H9 (cell line): ENCODE data around the gene EPHB2. TPM values are rescaled to one million over a fixed set of nuclear protein-coding genes. Genes with fewer than 3 reads are reported as not detected.
A peak's percentile ranks its signal among the peaks of the same experiment; 100 is the strongest.

Source experiments
- DNase-seq: peaks from one replicate; pipeline ENCODE4 v3.0.0-alpha.2; 2017
- H2AFZ ChIP-seq: one replicate; pipeline ENCODE4 v1.6.1; 2013; ENCODE audit warnings: mild to moderate bottlenecking, low read length, control low read depth, moderate library complexity
- H2AK5ac ChIP-seq: 2 replicates; pipeline ENCODE4 v1.6.1; 2013; ENCODE audit warnings: low read length, control low read depth, mixed read lengths; ENCODE audit not compliant: insufficient read length
- H2BK120ac ChIP-seq: one replicate; pipeline ENCODE4 v1.6.1; 2013; ENCODE audit warnings: low read depth, mild to moderate bottlenecking, low read length, control low read depth, inconsistent platforms; ENCODE audit not compliant: poor library complexity, severe bottlenecking
- H2BK12ac ChIP-seq: 2 replicates; pipeline ENCODE4 v1.6.1; 2013; ENCODE audit warnings: low read length, control low read depth, mixed read lengths, low read depth; ENCODE audit not compliant: insufficient read length
- H2BK15ac ChIP-seq: 2 replicates; pipeline ENCODE4 v1.6.1; 2013; ENCODE audit warnings: low read depth, low read length, control low read depth
- H2BK20ac ChIP-seq: one replicate; pipeline ENCODE4 v1.6.1; 2013; ENCODE audit warnings: low read depth, mild to moderate bottlenecking, low read length, control low read depth, inconsistent platforms; ENCODE audit not compliant: poor library complexity, severe bottlenecking
- H2BK5ac ChIP-seq: 2 replicates; pipeline ENCODE4 v1.6.1; 2013; ENCODE audit warnings: low read length, control low read depth, mixed read lengths; ENCODE audit not compliant: insufficient read length
- H3K14ac ChIP-seq: 2 replicates; pipeline ENCODE4 v1.6.1; 2013; ENCODE audit warnings: low read length, control low read depth; ENCODE audit not compliant: insufficient read depth
- H3K18ac ChIP-seq: 2 replicates; pipeline ENCODE4 v1.6.1; 2013; ENCODE audit warnings: low read depth, mild to moderate bottlenecking, mixed read lengths, low read length, control low read depth; ENCODE audit not compliant: insufficient read length
- H3K23ac ChIP-seq: 2 replicates; pipeline ENCODE4 v1.6.1; 2013; ENCODE audit warnings: low read length, control low read depth, mixed read lengths, low read depth; ENCODE audit not compliant: insufficient read length
- H3K23me2 ChIP-seq: 2 replicates; pipeline ENCODE4 v1.6.1; 2013; ENCODE audit warnings: low read depth, mild to moderate bottlenecking, mixed read lengths, low read length, control low read depth; ENCODE audit not compliant: insufficient read length, poor library complexity, severe bottlenecking
- H3K27ac ChIP-seq: 2 replicates; pipeline ENCODE4 v1.5.1; 2013; ENCODE audit warnings: low read length, control low read depth, mixed read lengths, low read depth; ENCODE audit not compliant: insufficient read length
- H3K27me3 ChIP-seq: 2 replicates; pipeline ENCODE4 v1.6.1; 2013; ENCODE audit warnings: low read length, control low read depth, inconsistent platforms; ENCODE audit not compliant: insufficient read depth
- H3K4ac ChIP-seq: 2 replicates; pipeline ENCODE4 v1.6.1; 2013; ENCODE audit warnings: low read depth, mild to moderate bottlenecking, control low read depth, inconsistent platforms, low read length, moderate library complexity
- H3K4me1 ChIP-seq: 2 replicates; pipeline ENCODE4 v1.6.1; 2013; ENCODE audit warnings: low read length, control low read depth, inconsistent platforms; ENCODE audit not compliant: insufficient read depth
- H3K4me2 ChIP-seq: 2 replicates; pipeline ENCODE4 v1.6.1; 2013; ENCODE audit warnings: low read length, control low read depth, mixed read lengths; ENCODE audit not compliant: insufficient read length, insufficient read depth
- H3K56ac ChIP-seq: 2 replicates; pipeline ENCODE4 v1.6.1; 2013; ENCODE audit warnings: low read depth, mild to moderate bottlenecking, mixed read lengths, low read length, control low read depth; ENCODE audit not compliant: insufficient read length
- H3K79me1 ChIP-seq: 2 replicates; pipeline ENCODE4 v1.6.1; 2013; ENCODE audit warnings: low read depth, mild to moderate bottlenecking, moderate library complexity, low read length, control low read depth, inconsistent platforms; ENCODE audit not compliant: insufficient read depth, poor library complexity, severe bottlenecking
- H3K79me2 ChIP-seq: 2 replicates; pipeline ENCODE4 v1.6.1; 2013; ENCODE audit warnings: low read length, control low read depth, inconsistent platforms; ENCODE audit not compliant: insufficient read depth
- H3K9ac ChIP-seq: 2 replicates; pipeline ENCODE4 v1.6.1; 2013; ENCODE audit warnings: low read length, control low read depth, mixed read lengths; ENCODE audit not compliant: insufficient read length; ENCODE audit errors: extremely low read depth
- H3K9me3 ChIP-seq: one replicate; pipeline ENCODE4 v1.6.1; 2013; ENCODE audit warnings: low read depth, low read length, inconsistent platforms; ENCODE audit not compliant: control insufficient read depth
- H3T11ph ChIP-seq: one replicate; pipeline ENCODE4 v1.6.1; 2013; ENCODE audit warnings: mild to moderate bottlenecking, low read length, control low read depth, inconsistent platforms
- H4K20me1 ChIP-seq: one replicate; pipeline ENCODE4 v1.6.1; 2013; ENCODE audit not compliant: control insufficient read depth, insufficient read length, insufficient read depth
- H4K5ac ChIP-seq: 2 replicates; pipeline ENCODE4 v1.6.1; 2013; ENCODE audit warnings: low read depth, mild to moderate bottlenecking, mixed read lengths, low read length, control low read depth; ENCODE audit not compliant: insufficient read length
- H4K8ac ChIP-seq: replicated peaks from 2 replicates; pipeline ENCODE4 v1.6.1; 2013; ENCODE audit warnings: low read length, control low read depth, mixed read lengths, low read depth; ENCODE audit not compliant: insufficient read length
- H4K91ac ChIP-seq: 2 replicates; pipeline ENCODE4 v1.6.1; 2013; ENCODE audit warnings: low read depth, mild to moderate bottlenecking, moderate library complexity, mixed read lengths, low read length, control low read depth; ENCODE audit not compliant: insufficient read length
- H3K27ac Mint-ChIP-seq, 3 experiments: 2 replicates in 2 of 3; 3 replicates in 1 of 3; pipeline ENCODE4 v1.8.0; 2020 to 2021; ENCODE audit warnings: mixed read lengths in 3 of 3, mild to moderate bottlenecking in 1 of 3, moderate library complexity in 1 of 3
- H3K27me3 Mint-ChIP-seq: 2 replicates; pipeline ENCODE4 v1.8.0; 2021; ENCODE audit warnings: low read depth, mild to moderate bottlenecking, moderate library complexity, mixed read lengths
- H3K36me3 Mint-ChIP-seq, 3 experiments: 2 replicates in 2 of 3; 3 replicates in 1 of 3; pipeline ENCODE4 v1.8.0; 2020 to 2021; ENCODE audit warnings: low read depth in 3 of 3, mixed read lengths in 3 of 3; ENCODE audit not compliant: insufficient read depth in 1 of 3
- H3K4me1 Mint-ChIP-seq, 2 experiments: 2 replicates each; pipeline ENCODE4 v1.8.0; 2020; ENCODE audit warnings: mixed read lengths in 2 of 2
- H3K4me3 Mint-ChIP-seq, 2 experiments: 2 replicates in 1 of 2; 3 replicates in 1 of 2; pipeline ENCODE4 v1.8.0; 2020 to 2021; ENCODE audit warnings: mild to moderate bottlenecking in 2 of 2, mixed read lengths in 2 of 2, moderate library complexity in 1 of 2
- H3K9me3 Mint-ChIP-seq, 2 experiments: 2 replicates in 1 of 2; 3 replicates in 1 of 2; pipeline ENCODE4 v1.8.0; 2020; ENCODE audit warnings: mild to moderate bottlenecking in 2 of 2, mixed read lengths in 2 of 2, moderate library complexity in 1 of 2
- WGBS: extraction: QIAGEN DNeasy Blood & Tissue Kit; methylation state at CpG from one replicate; pipeline ENCODE4 v1.1.7; 2013; ENCODE audit warnings: missing lambda C conversion rate, low lambda C conversion rate, mixed read lengths; ENCODE audit not compliant: insufficient read length; ENCODE audit errors: extremely low coverage; 5-methylcytosine and 5-hydroxymethylcytosine counted together
- total RNA-seq: library from RNA; stranded (reverse); gene quantifications from 2 replicates; pipeline ENCODE4 v1.2.1, GENCODE V29; 2021
- TF ChIP-seq, protein P1 (sequence below): fragments of 200-600 bp; sonication (generic); conservative IDR thresholded peaks from 3 replicates; pipeline ENCODE4 v1.8.0; 2021; ENCODE audit warnings: antibody characterized with exemption, mild to moderate bottlenecking

Gene EPHB2
- total RNA-seq, 1 experiment from 2014 or later, result 9.5 TPM

DNA sequence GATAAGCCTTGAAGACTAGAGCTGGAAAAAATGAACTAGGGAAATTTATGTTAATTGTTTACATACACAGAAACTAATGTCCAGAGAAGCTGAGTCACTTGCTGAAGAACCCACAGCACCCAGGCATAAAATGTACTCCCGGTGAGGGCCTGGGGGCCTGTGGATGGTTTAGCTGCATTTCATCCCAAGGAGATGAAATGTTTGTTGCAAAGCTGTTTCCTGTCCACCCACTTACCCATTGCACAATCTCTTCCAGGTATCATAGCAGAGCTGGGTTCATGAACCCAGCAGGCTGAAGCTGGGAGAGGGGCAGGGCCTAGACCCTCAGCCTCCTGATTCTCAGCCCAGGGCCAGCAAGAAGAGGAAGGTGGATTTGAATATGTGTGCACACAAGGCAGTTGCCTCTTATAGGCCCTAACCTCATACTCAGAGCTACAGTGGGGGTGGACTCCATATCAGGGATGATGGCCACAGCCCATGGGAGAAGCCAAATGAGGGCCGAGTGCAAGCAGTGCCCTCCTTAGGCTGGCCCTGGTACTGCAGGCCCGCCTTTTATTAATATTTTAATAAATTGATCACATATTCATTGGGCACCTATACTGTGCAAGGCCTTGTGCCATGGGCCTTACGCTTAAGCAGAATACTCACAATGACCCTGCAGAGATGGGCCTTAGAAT lies 151.3 kb downstream of the EPHB2 start:
- WGBS, result no CpG with 5 or more reads among the region's 4 CpGs

More for the DNA sequence above, 151.3 kb downstream of the EPHB2 start:
- no peak overlapping the region for H2BK5ac ChIP-seq
- H3K56ac ChIP-seq, result no peak overlapping the region
- H2AFZ ChIP-seq, result no peak overlapping the region
- H3K27ac ChIP-seq, result no peak overlapping the region
- no peaks in the 10 kb centered on the region for H3K9me3 Mint-ChIP-seq
- H3K14ac ChIP-seq, result no peak overlapping the region
- H3K23ac ChIP-seq, result no peak overlapping the region
- DNase-seq, result no peak
- H3K36me3 Mint-ChIP-seq, result peaks cover 0 to 5% (median 0%) of the 10 kb centered on the region in 3 experiments; a peak in 1 of 7 replicates
- H4K91ac ChIP-seq, result no peak overlapping the region
- no peak overlapping the region; a peak in 1 of 7 replicates for H3K27ac Mint-ChIP-seq
- H3K79me1 ChIP-seq, result no peaks in the 10 kb centered on the region
- no peak overlapping the region for H2BK12ac ChIP-seq
- no peak overlapping the region for H3K9ac ChIP-seq
- H3K4me1 ChIP-seq, result no peaks in the 10 kb centered on the region
- peaks cover 0 to 3% of the 10 kb centered on the region in 2 experiments; a peak in 1 of 4 replicates for H3K4me1 Mint-ChIP-seq
- H3K9me3 ChIP-seq, result no peaks in the 10 kb centered on the region
- no peak overlapping the region for H3K4me3 Mint-ChIP-seq
- H4K5ac ChIP-seq, result no peak overlapping the region
- H2AK5ac ChIP-seq, result no peak overlapping the region
- no peak overlapping the region for H3T11ph ChIP-seq
- no peaks in the 10 kb centered on the region for H4K20me1 ChIP-seq
- H3K79me2 ChIP-seq, result no peaks in the 10 kb centered on the region
- H3K18ac ChIP-seq, result no peak overlapping the region
- H3K27me3 Mint-ChIP-seq, result no peaks in the 10 kb centered on the region
- no peak overlapping the region for H2BK20ac ChIP-seq
- no peak overlapping the region for H3K4me2 ChIP-seq
- no peaks in the 10 kb centered on the region for H3K27me3 ChIP-seq
- TF ChIP-seq, protein P1, sequence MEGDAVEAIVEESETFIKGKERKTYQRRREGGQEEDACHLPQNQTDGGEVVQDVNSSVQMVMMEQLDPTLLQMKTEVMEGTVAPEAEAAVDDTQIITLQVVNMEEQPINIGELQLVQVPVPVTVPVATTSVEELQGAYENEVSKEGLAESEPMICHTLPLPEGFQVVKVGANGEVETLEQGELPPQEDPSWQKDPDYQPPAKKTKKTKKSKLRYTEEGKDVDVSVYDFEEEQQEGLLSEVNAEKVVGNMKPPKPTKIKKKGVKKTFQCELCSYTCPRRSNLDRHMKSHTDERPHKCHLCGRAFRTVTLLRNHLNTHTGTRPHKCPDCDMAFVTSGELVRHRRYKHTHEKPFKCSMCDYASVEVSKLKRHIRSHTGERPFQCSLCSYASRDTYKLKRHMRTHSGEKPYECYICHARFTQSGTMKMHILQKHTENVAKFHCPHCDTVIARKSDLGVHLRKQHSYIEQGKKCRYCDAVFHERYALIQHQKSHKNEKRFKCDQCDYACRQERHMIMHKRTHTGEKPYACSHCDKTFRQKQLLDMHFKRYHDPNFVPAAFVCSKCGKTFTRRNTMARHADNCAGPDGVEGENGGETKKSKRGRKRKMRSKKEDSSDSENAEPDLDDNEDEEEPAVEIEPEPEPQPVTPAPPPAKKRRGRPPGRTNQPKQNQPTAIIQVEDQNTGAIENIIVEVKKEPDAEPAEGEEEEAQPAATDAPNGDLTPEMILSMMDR, result peak; percentile 96
- no peak overlapping the region for H4K8ac ChIP-seq
- H3K23me2 ChIP-seq, result no peaks in the 10 kb centered on the region
- H2BK15ac ChIP-seq, result no peak overlapping the region
- H3K4ac ChIP-seq, result no peak overlapping the region
- no peak overlapping the region for H2BK120ac ChIP-seq
